C4-2B (cell line): ENCODE results near the gene PARP15.
"Not testable (repeated sequence)": the region's sequence is repeated elsewhere in the genome, so short reads cannot be mapped to it uniquely, and the experiment has no call there.

Experiments used
- H3K27ac ChIP-seq: fragments of 450-650 bp; 2 replicates; pipeline ENCODE4 v1.5.1; 2017
- ZFX ChIP-seq: fragments of 450-650 bp; IDR thresholded peaks from 2 replicates; pipeline ENCODE4 v1.6.1; 2017
- TF ChIP-seq, protein P1 (sequence below): fragments of 450-650 bp; conservative IDR thresholded peaks from 2 replicates; pipeline ENCODE4 v1.5.1; 2017; ENCODE audit warnings: mild to moderate bottlenecking

The PARP15 gene

DNA sequence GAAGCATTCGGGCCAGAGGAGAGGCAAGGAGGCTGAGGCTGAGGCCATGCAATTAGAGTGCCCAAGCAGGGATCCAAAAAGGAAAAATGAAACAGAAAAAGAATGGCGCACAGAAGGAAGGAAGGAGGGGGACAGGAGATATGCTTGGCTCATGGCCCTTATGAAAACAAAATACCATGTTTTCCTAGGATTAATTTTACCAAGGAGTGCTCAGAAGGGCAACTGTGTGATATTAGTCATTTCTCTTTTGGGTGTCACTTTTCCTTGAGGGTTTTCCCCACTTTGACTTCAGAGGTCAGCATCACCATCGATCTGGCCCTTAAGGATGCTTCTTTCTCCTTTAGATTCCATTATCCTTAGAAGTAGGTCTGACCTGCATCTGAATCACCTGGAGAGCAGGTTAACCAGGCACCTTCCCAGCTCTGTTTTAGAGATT, 104.5 kb downstream of the PARP15 start:
- no peak for TF ChIP-seq ZFX
- no peak overlapping the region for H3K27ac ChIP-seq

DNA sequence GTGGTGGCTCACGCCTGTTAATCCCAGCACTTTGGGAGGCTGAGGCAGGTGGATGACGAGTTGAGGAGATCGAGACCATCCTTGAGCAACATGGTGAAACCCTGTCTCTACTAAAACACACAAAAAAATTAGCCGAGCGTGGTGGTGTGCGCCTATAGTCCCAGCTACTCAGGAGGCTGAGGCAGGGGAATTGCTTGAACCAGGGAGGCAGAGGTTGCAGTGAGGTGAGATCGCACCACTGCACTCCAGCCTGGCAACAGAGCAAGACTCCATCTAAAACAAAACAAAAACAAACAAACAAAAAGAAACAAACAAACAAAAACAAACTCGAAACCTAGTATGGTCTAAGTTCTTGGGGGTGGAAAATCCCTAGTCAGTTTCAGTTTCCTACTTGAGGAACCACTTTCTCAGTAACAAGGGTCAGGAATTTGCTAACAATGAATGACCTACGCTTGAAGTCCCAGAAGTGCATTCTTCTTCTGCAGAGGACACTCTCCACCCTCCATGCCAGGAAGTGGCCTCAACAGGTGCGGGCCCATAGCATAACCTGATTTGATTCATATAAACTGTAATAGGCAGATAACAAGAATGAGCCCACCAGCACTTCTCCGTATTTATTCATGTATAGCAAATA, 105.4 kb downstream of the PARP15 start:
- H3K27ac ChIP-seq, result not testable (repeated sequence)

DNA sequence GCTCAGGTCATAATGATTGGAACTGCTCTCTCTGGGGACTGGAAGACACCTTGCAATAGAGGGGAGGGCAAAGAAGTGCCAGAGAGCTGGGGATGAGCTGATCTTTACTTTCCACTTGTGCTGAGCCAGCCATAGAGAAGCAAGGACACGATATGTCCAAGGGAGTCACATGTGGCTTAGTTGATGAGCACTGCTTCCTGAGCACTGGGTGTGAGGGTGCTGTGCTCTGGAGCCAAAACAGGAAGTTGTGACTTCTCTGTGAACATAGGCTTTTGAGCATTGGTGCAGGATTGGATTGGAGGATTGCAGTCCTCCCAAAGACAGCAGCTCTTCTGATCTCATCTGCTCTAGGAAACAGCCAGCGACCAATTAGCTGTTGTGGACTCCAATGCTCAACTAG, 109.8 kb downstream of the PARP15 start:
- no peak for TF ChIP-seq ZFX
- TF ChIP-seq, protein P1, sequence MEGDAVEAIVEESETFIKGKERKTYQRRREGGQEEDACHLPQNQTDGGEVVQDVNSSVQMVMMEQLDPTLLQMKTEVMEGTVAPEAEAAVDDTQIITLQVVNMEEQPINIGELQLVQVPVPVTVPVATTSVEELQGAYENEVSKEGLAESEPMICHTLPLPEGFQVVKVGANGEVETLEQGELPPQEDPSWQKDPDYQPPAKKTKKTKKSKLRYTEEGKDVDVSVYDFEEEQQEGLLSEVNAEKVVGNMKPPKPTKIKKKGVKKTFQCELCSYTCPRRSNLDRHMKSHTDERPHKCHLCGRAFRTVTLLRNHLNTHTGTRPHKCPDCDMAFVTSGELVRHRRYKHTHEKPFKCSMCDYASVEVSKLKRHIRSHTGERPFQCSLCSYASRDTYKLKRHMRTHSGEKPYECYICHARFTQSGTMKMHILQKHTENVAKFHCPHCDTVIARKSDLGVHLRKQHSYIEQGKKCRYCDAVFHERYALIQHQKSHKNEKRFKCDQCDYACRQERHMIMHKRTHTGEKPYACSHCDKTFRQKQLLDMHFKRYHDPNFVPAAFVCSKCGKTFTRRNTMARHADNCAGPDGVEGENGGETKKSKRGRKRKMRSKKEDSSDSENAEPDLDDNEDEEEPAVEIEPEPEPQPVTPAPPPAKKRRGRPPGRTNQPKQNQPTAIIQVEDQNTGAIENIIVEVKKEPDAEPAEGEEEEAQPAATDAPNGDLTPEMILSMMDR, result no peak
- no peak overlapping the region for H3K27ac ChIP-seq
